Dermis blood vessel endothelial cell (primary cell): ENCODE measurements around the gene MEDAG. TPM values are rescaled to one million over a fixed set of nuclear protein-coding genes. Genes with fewer than 3 reads are reported as not detected.
"Not testable (repeated sequence)": the region's sequence is repeated elsewhere in the genome, so short reads cannot be mapped to it uniquely, and the experiment has no call there.

Experiments
- DNase-seq: peaks from one replicate; pipeline ENCODE4 v3.0.0; 2010
- total RNA-seq: library from RNA; depleted of rRNA; stranded (reverse); fragments of >200 nt; gene quantifications from 2 replicates; pipeline ENCODE4 v1.2.3, GENCODE V29; 2014

The MEDAG gene
- total RNA-seq, 1 donor from 2014 or later: 37.1 TPM

- DNase-seq: peak; percentile 53
These were observed 2.4 kb downstream of the MEDAG start for GRCh38 chr13:30908416-30908980.

GRCh38 chr13:30910676-30911075, 4.6 kb downstream of the MEDAG start:
- DNase-seq: no peak

GRCh38 chr13:30915691-30916541, 9.8 kb downstream of the MEDAG start:
- no peak for DNase-seq

- no peak for DNase-seq
These were observed 10.9 kb downstream of the MEDAG start for GRCh38 chr13:30916991-30917390.

- DNase-seq: no peak
These were observed 12.8 kb downstream of the MEDAG start for GRCh38 chr13:30918662-30919405.

GRCh38 chr13:30920162-30920909, 14.3 kb downstream of the MEDAG start:
- no peak for DNase-seq

GRCh38 chr13:30923418-30923817, 17.3 kb downstream of the MEDAG start:
- DNase-seq: no peak

- no peak for DNase-seq
These were observed 18.6 kb downstream of the MEDAG start for GRCh38 chr13:30924721-30925120.

GRCh38 chr13:30925429-30925828, 19.4 kb downstream of the MEDAG start:
- DNase-seq: no peak

- DNase-seq: no peak
These were observed 20.7 kb downstream of the MEDAG start for GRCh38 chr13:30926781-30927180.

GRCh38 chr13:30927188-30927587, 21.1 kb downstream of the MEDAG start:
- DNase-seq: not testable (repeated sequence)

- DNase-seq: no peak
These were observed 21.5 kb downstream of the MEDAG start for GRCh38 chr13:30927595-30927994.

- no peak for DNase-seq
These were observed 22.9 kb downstream of the MEDAG start for GRCh38 chr13:30928978-30929377.

GRCh38 chr13:30932481-30933353, 26.6 kb downstream of the MEDAG start, which contains the start of gene TEX26:
TEX26 (plus strand) TSS chr13:30932656; CDS start chr13:30932716, 60 bp downstream.
- no peak for DNase-seq

- no peak for DNase-seq
These were observed 27.2 kb downstream of the MEDAG start for GRCh38 chr13:30933354-30933670.

- peak; percentile 15 for DNase-seq
These were observed 28.3 kb downstream of the MEDAG start for GRCh38 chr13:30934381-30934780.

GRCh38 chr13:30934803-30935202, 28.7 kb downstream of the MEDAG start:
- DNase-seq: no peak

- no peak for DNase-seq
These were observed 30.9 kb downstream of the MEDAG start for GRCh38 chr13:30936971-30937370.

- no peak for DNase-seq
These were observed 37.8 kb downstream of the MEDAG start for GRCh38 chr13:30943881-30944280.

- DNase-seq: no peak
These were observed 51.3 kb downstream of the MEDAG start for GRCh38 chr13:30957258-30957943.

- no peak for DNase-seq
These were observed 53.6 kb downstream of the MEDAG start for GRCh38 chr13:30959678-30960077.
